ENCODE results near the gene BTNL8.

GRCh38 chr5:180959661-180960060 is 60.7 kb downstream of the BTNL8 start:
- no peak for TF ChIP-seq CTCF (IDR thresholded peaks at IDR 0.05; ENCODE audit: poor library complexity)
- TF ChIP-seq EZH2 (IDR thresholded peaks at IDR 0.05; ENCODE audit: borderline replicate concordance): no peak

Data from hepatocyte (in vitro differentiated cells).